H9 (cell line): Measurements from ENCODE around the gene SSTR3. TPM values are rescaled to one million over a fixed set of nuclear protein-coding genes. Genes with fewer than 3 reads are reported as not detected.
"Not testable (repeated sequence)": the region's sequence is repeated elsewhere in the genome, so short reads cannot be mapped to it uniquely, and the experiment has no call there.

Experiments used
- DNase-seq: peaks from one replicate; pipeline ENCODE4 v3.0.0-alpha.2; 2017
- H2AFZ ChIP-seq: one replicate; pipeline ENCODE4 v1.6.1; 2013; ENCODE audit warnings: mild to moderate bottlenecking, low read length, control low read depth, moderate library complexity
- H2AK5ac ChIP-seq: 2 replicates; pipeline ENCODE4 v1.6.1; 2013; ENCODE audit warnings: low read length, control low read depth, mixed read lengths; ENCODE audit not compliant: insufficient read length
- H2BK120ac ChIP-seq: one replicate; pipeline ENCODE4 v1.6.1; 2013; ENCODE audit warnings: low read depth, mild to moderate bottlenecking, low read length, control low read depth, inconsistent platforms; ENCODE audit not compliant: poor library complexity, severe bottlenecking
- H2BK12ac ChIP-seq: 2 replicates; pipeline ENCODE4 v1.6.1; 2013; ENCODE audit warnings: low read length, control low read depth, mixed read lengths, low read depth; ENCODE audit not compliant: insufficient read length
- H2BK15ac ChIP-seq: 2 replicates; pipeline ENCODE4 v1.6.1; 2013; ENCODE audit warnings: low read depth, low read length, control low read depth
- H2BK20ac ChIP-seq: one replicate; pipeline ENCODE4 v1.6.1; 2013; ENCODE audit warnings: low read depth, mild to moderate bottlenecking, low read length, control low read depth, inconsistent platforms; ENCODE audit not compliant: poor library complexity, severe bottlenecking
- H2BK5ac ChIP-seq: 2 replicates; pipeline ENCODE4 v1.6.1; 2013; ENCODE audit warnings: low read length, control low read depth, mixed read lengths; ENCODE audit not compliant: insufficient read length
- H3K14ac ChIP-seq: 2 replicates; pipeline ENCODE4 v1.6.1; 2013; ENCODE audit warnings: low read length, control low read depth; ENCODE audit not compliant: insufficient read depth
- H3K18ac ChIP-seq: 2 replicates; pipeline ENCODE4 v1.6.1; 2013; ENCODE audit warnings: low read depth, mild to moderate bottlenecking, mixed read lengths, low read length, control low read depth; ENCODE audit not compliant: insufficient read length
- H3K23ac ChIP-seq: 2 replicates; pipeline ENCODE4 v1.6.1; 2013; ENCODE audit warnings: low read length, control low read depth, mixed read lengths, low read depth; ENCODE audit not compliant: insufficient read length
- H3K23me2 ChIP-seq: 2 replicates; pipeline ENCODE4 v1.6.1; 2013; ENCODE audit warnings: low read depth, mild to moderate bottlenecking, mixed read lengths, low read length, control low read depth; ENCODE audit not compliant: insufficient read length, poor library complexity, severe bottlenecking
- H3K27ac ChIP-seq: 2 replicates; pipeline ENCODE4 v1.5.1; 2013; ENCODE audit warnings: low read length, control low read depth, mixed read lengths, low read depth; ENCODE audit not compliant: insufficient read length
- H3K27me3 ChIP-seq: 2 replicates; pipeline ENCODE4 v1.6.1; 2013; ENCODE audit warnings: low read length, control low read depth, inconsistent platforms; ENCODE audit not compliant: insufficient read depth
- H3K4ac ChIP-seq: 2 replicates; pipeline ENCODE4 v1.6.1; 2013; ENCODE audit warnings: low read depth, mild to moderate bottlenecking, control low read depth, inconsistent platforms, low read length, moderate library complexity
- H3K4me1 ChIP-seq: 2 replicates; pipeline ENCODE4 v1.6.1; 2013; ENCODE audit warnings: low read length, control low read depth, inconsistent platforms; ENCODE audit not compliant: insufficient read depth
- H3K4me2 ChIP-seq: 2 replicates; pipeline ENCODE4 v1.6.1; 2013; ENCODE audit warnings: low read length, control low read depth, mixed read lengths; ENCODE audit not compliant: insufficient read length, insufficient read depth
- H3K56ac ChIP-seq: 2 replicates; pipeline ENCODE4 v1.6.1; 2013; ENCODE audit warnings: low read depth, mild to moderate bottlenecking, mixed read lengths, low read length, control low read depth; ENCODE audit not compliant: insufficient read length
- H3K79me1 ChIP-seq: 2 replicates; pipeline ENCODE4 v1.6.1; 2013; ENCODE audit warnings: low read depth, mild to moderate bottlenecking, moderate library complexity, low read length, control low read depth, inconsistent platforms; ENCODE audit not compliant: insufficient read depth, poor library complexity, severe bottlenecking
- H3K79me2 ChIP-seq: 2 replicates; pipeline ENCODE4 v1.6.1; 2013; ENCODE audit warnings: low read length, control low read depth, inconsistent platforms; ENCODE audit not compliant: insufficient read depth
- H3K9ac ChIP-seq: 2 replicates; pipeline ENCODE4 v1.6.1; 2013; ENCODE audit warnings: low read length, control low read depth, mixed read lengths; ENCODE audit not compliant: insufficient read length; ENCODE audit errors: extremely low read depth
- H3K9me3 ChIP-seq: one replicate; pipeline ENCODE4 v1.6.1; 2013; ENCODE audit warnings: low read depth, low read length, inconsistent platforms; ENCODE audit not compliant: control insufficient read depth
- H3T11ph ChIP-seq: one replicate; pipeline ENCODE4 v1.6.1; 2013; ENCODE audit warnings: mild to moderate bottlenecking, low read length, control low read depth, inconsistent platforms
- H4K20me1 ChIP-seq: one replicate; pipeline ENCODE4 v1.6.1; 2013; ENCODE audit not compliant: control insufficient read depth, insufficient read length, insufficient read depth
- H4K5ac ChIP-seq: 2 replicates; pipeline ENCODE4 v1.6.1; 2013; ENCODE audit warnings: low read depth, mild to moderate bottlenecking, mixed read lengths, low read length, control low read depth; ENCODE audit not compliant: insufficient read length
- H4K8ac ChIP-seq: replicated peaks from 2 replicates; pipeline ENCODE4 v1.6.1; 2013; ENCODE audit warnings: low read length, control low read depth, mixed read lengths, low read depth; ENCODE audit not compliant: insufficient read length
- H4K91ac ChIP-seq: 2 replicates; pipeline ENCODE4 v1.6.1; 2013; ENCODE audit warnings: low read depth, mild to moderate bottlenecking, moderate library complexity, mixed read lengths, low read length, control low read depth; ENCODE audit not compliant: insufficient read length
- H3K27ac Mint-ChIP-seq, 3 experiments: 2 replicates in 2 of 3; 3 replicates in 1 of 3; pipeline ENCODE4 v1.8.0; 2020 to 2021; ENCODE audit warnings: mixed read lengths in 3 of 3, mild to moderate bottlenecking in 1 of 3, moderate library complexity in 1 of 3
- H3K27me3 Mint-ChIP-seq: 2 replicates; pipeline ENCODE4 v1.8.0; 2021; ENCODE audit warnings: low read depth, mild to moderate bottlenecking, moderate library complexity, mixed read lengths
- H3K36me3 Mint-ChIP-seq, 3 experiments: 2 replicates in 2 of 3; 3 replicates in 1 of 3; pipeline ENCODE4 v1.8.0; 2020 to 2021; ENCODE audit warnings: low read depth in 3 of 3, mixed read lengths in 3 of 3; ENCODE audit not compliant: insufficient read depth in 1 of 3
- H3K4me1 Mint-ChIP-seq, 2 experiments: 2 replicates each; pipeline ENCODE4 v1.8.0; 2020; ENCODE audit warnings: mixed read lengths in 2 of 2
- H3K4me3 Mint-ChIP-seq, 2 experiments: 2 replicates in 1 of 2; 3 replicates in 1 of 2; pipeline ENCODE4 v1.8.0; 2020 to 2021; ENCODE audit warnings: mild to moderate bottlenecking in 2 of 2, mixed read lengths in 2 of 2, moderate library complexity in 1 of 2
- H3K9me3 Mint-ChIP-seq, 2 experiments: 2 replicates in 1 of 2; 3 replicates in 1 of 2; pipeline ENCODE4 v1.8.0; 2020; ENCODE audit warnings: mild to moderate bottlenecking in 2 of 2, mixed read lengths in 2 of 2, moderate library complexity in 1 of 2
- WGBS: extraction: QIAGEN DNeasy Blood & Tissue Kit; methylation state at CpG from one replicate; pipeline ENCODE4 v1.1.7; 2013; ENCODE audit warnings: missing lambda C conversion rate, low lambda C conversion rate, mixed read lengths; ENCODE audit not compliant: insufficient read length; ENCODE audit errors: extremely low coverage; 5-methylcytosine and 5-hydroxymethylcytosine counted together
- total RNA-seq: library from RNA; stranded (reverse); gene quantifications from 2 replicates; pipeline ENCODE4 v1.2.1, GENCODE V29; 2021
- TF ChIP-seq, protein P1 (sequence below): fragments of 200-600 bp; sonication (generic); conservative IDR thresholded peaks from 3 replicates; pipeline ENCODE4 v1.8.0; 2021; ENCODE audit warnings: antibody characterized with exemption, mild to moderate bottlenecking

Gene SSTR3
- total RNA-seq, 1 experiment from 2014 or later = 0.68 TPM

DNA sequence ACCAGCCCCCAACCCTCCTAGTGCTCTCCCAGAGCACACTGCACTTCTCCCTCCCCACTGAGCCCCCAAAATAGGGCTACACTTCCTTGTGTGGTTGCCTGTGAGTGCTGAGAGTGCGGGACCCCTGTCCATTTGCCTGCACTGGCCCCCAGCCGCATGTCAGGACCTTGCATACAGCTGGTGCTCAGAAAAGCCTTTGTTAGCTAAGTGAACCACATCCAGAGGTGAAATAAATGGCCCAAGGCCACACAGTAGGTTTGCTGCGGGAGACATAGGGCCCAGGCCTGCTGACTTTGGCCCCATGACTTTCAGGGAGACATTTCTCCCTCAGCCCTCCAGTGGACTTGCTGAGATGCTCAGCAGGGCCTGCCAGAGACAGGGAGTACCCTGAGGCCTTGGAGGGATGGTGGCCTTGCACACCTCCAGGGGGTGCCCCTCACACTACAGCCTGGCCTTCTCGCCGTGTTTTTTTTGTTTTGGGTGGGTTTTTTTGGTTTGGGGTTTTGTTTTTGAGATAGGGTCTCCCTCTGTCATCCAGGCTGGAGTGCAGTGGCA lies 10.2 kb downstream of the SSTR3 start:
- no CpG with 5 or more reads among the region's 5 CpGs for WGBS

DNA sequence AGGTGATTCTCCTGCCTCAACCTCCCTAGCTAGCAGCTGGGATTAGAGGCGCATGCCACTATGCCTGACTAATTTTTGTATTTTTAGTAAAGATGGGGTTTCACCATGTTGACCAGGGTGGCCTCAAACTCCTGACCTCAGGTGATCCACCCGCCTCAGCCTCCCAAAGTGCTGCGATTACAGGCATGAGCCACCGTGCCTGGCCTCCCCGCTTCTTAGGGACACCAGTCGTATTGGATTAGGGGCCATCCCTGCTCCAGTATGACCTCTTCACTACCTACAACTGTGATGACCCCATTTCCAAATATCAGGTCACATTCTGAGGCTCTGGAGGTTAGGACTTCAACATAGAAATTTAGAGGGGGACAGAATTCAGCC lies 10.8 kb downstream of the SSTR3 start:
- H3K14ac ChIP-seq, H3K27ac ChIP-seq, H2BK15ac ChIP-seq, H4K20me1 ChIP-seq, H3K4ac ChIP-seq, H3K4me2 ChIP-seq, H3K36me3 Mint-ChIP-seq, H4K8ac ChIP-seq, H2BK12ac ChIP-seq, H4K91ac ChIP-seq, H3K9me3 Mint-ChIP-seq, H3K18ac ChIP-seq, H3K79me1 ChIP-seq, H3K23me2 ChIP-seq, H3K23ac ChIP-seq, H3K79me2 ChIP-seq, H3K4me3 Mint-ChIP-seq, H3K9ac ChIP-seq, DNase-seq, H2BK120ac ChIP-seq, H2AK5ac ChIP-seq, H4K5ac ChIP-seq, H3K56ac ChIP-seq, H2BK20ac ChIP-seq, H3K27ac Mint-ChIP-seq, H3K4me1 ChIP-seq, H2AFZ ChIP-seq, H3T11ph ChIP-seq, H3K27me3 ChIP-seq, H3K9me3 ChIP-seq, H3K27me3 Mint-ChIP-seq, H2BK5ac ChIP-seq: not testable (repeated sequence)
- H3K4me1 Mint-ChIP-seq = peaks cover 13 to 32% of the 10 kb centered on the region in 2 experiments
- WGBS = no CpG with 5 or more reads among the region's 6 CpGs

More for the DNA sequence above, 10.2 kb downstream of the SSTR3 start:
- H4K5ac ChIP-seq = no peak overlapping the region
- H3K4me3 Mint-ChIP-seq = no peak overlapping the region; a peak in 1 of 5 replicates
- no peaks in the 10 kb centered on the region; the same call in 1 of the 2 replicates for H3K4me1 ChIP-seq
- H2BK12ac ChIP-seq = no peak overlapping the region
- no peak overlapping the region for H3K27ac Mint-ChIP-seq
- no peak overlapping the region for H3K23ac ChIP-seq
- no peaks in the 10 kb centered on the region for H3K9me3 Mint-ChIP-seq
- no peak overlapping the region for H2BK20ac ChIP-seq
- H3K27me3 ChIP-seq = no peaks in the 10 kb centered on the region
- no peaks in the 10 kb centered on the region for H3K36me3 Mint-ChIP-seq
- H3K4me1 Mint-ChIP-seq = peaks cover 8 to 26% of the 10 kb centered on the region in 2 experiments
- H3K9ac ChIP-seq = no peak overlapping the region
- no peak overlapping the region for H4K91ac ChIP-seq
- no peaks in the 10 kb centered on the region for H3K79me1 ChIP-seq
- H3K23me2 ChIP-seq = peaks cover 5% of the 10 kb centered on the region
- H3K18ac ChIP-seq = no peak overlapping the region
- DNase-seq = no peak
- no peak overlapping the region for H3K4ac ChIP-seq
- H2BK5ac ChIP-seq = no peak overlapping the region
- TF ChIP-seq, protein P1, sequence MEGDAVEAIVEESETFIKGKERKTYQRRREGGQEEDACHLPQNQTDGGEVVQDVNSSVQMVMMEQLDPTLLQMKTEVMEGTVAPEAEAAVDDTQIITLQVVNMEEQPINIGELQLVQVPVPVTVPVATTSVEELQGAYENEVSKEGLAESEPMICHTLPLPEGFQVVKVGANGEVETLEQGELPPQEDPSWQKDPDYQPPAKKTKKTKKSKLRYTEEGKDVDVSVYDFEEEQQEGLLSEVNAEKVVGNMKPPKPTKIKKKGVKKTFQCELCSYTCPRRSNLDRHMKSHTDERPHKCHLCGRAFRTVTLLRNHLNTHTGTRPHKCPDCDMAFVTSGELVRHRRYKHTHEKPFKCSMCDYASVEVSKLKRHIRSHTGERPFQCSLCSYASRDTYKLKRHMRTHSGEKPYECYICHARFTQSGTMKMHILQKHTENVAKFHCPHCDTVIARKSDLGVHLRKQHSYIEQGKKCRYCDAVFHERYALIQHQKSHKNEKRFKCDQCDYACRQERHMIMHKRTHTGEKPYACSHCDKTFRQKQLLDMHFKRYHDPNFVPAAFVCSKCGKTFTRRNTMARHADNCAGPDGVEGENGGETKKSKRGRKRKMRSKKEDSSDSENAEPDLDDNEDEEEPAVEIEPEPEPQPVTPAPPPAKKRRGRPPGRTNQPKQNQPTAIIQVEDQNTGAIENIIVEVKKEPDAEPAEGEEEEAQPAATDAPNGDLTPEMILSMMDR = no peak
- H3K27ac ChIP-seq = no peak overlapping the region
- no peak overlapping the region for H2AFZ ChIP-seq
- H3K9me3 ChIP-seq = no peaks in the 10 kb centered on the region
- H2BK120ac ChIP-seq = no peak overlapping the region
- H3K14ac ChIP-seq = no peak overlapping the region
- no peak overlapping the region for H3K4me2 ChIP-seq
- H3K79me2 ChIP-seq = no peaks in the 10 kb centered on the region
- H4K20me1 ChIP-seq = no peaks in the 10 kb centered on the region
- no peak overlapping the region for H2AK5ac ChIP-seq
- peaks cover 7% of the 10 kb centered on the region for H3K27me3 Mint-ChIP-seq
- H4K8ac ChIP-seq = no peak overlapping the region
- no peak overlapping the region for H3T11ph ChIP-seq
- H3K56ac ChIP-seq = no peak overlapping the region
- no peak overlapping the region for H2BK15ac ChIP-seq
